Activated B cell treated with CpG ODN at 0.5 μM for 24 hours (primary cell): ENCODE results near the gene FHIT. TPM values are rescaled to one million over a fixed set of nuclear protein-coding genes. Genes with fewer than 3 reads are reported as not detected.

Source experiments
- ATAC-seq: fragments of 200-7000 bp; cut with Tn5 transposase; one replicate; pipeline ENCODE4 v1.10.0; 2021; ENCODE audit warnings: low read depth, mild to moderate bottlenecking, moderate library complexity
- CTCF ChIA-PET: fragments of 350-600 bp; sonication (Branson Sonifier 250); formaldehyde crosslinking; loops from one replicate; lab custom pipeline; 2021; ENCODE audit warnings: antibody characterized with exemption; lab: Charles Lee
- POLR2A ChIA-PET: fragments of 350-600 bp; sonication (Branson Sonifier 250); formaldehyde crosslinking; loops from one replicate; lab custom pipeline; 2021; ENCODE audit warnings: antibody characterized with exemption; lab: Charles Lee
- DNase-seq: peaks from one replicate; pipeline ENCODE4 v3.0.0; 2022
- H3K27ac Mint-ChIP-seq: one replicate; pipeline ENCODE4 v1.8.0; 2020; ENCODE audit warnings: mixed read lengths
- H3K27me3 Mint-ChIP-seq: one replicate; pipeline ENCODE4 v1.8.0; 2021; ENCODE audit warnings: mixed read lengths
- H3K36me3 Mint-ChIP-seq: one replicate; pipeline ENCODE4 v1.8.0; 2021; ENCODE audit warnings: low read depth, mixed read lengths
- H3K4me1 Mint-ChIP-seq: one replicate; pipeline ENCODE4 v1.8.0; 2021; ENCODE audit warnings: mixed read lengths
- H3K4me3 Mint-ChIP-seq: one replicate; pipeline ENCODE4 v1.8.0; 2020; ENCODE audit warnings: mild to moderate bottlenecking, mixed read lengths
- H3K9me3 Mint-ChIP-seq: one replicate; pipeline ENCODE4 v1.8.0; 2020; ENCODE audit warnings: mixed read lengths
- CTCF ChIP-seq: fragments of 200-600 bp; IDR thresholded peaks from one replicate; pipeline ENCODE4 v1.8.0; 2022; ENCODE audit warnings: antibody characterized with exemption, mild to moderate bottlenecking
- intact Hi-C: fragments of 100-400 bp; cut with micrococcal nuclease; formaldehyde crosslinking; loops from one replicate; pipeline ENCODE4 v1.15.1; 2024
- total RNA-seq: library from RNA; stranded (reverse); gene quantifications from 2 replicates; pipeline ENCODE4 v1.2.3, GENCODE V29; 2022

Gene FHIT
- total RNA-seq, 1 donor from 2014 or later: 5.5 TPM

GRCh38 chr3:61288446-61288845 is 37.2 kb upstream of the FHIT start:
- POLR2A ChIA-PET: no interaction called here
- CTCF ChIA-PET: no interaction called here
- ATAC-seq (no peak), DNase-seq (no peak)
- Mint-ChIP-seq H3K4me3 (no peak overlapping the region), H3K27me3 (peaks cover 7% of the 10 kb centered on the region), H3K4me1 (no peaks in the 10 kb centered on the region), H3K27ac (no peak overlapping the region), H3K36me3 (no peaks in the 10 kb centered on the region), H3K9me3 (no peaks in the 10 kb centered on the region)
- TF ChIP-seq CTCF: no peak
- intact Hi-C loops: no loop called here

DNA sequence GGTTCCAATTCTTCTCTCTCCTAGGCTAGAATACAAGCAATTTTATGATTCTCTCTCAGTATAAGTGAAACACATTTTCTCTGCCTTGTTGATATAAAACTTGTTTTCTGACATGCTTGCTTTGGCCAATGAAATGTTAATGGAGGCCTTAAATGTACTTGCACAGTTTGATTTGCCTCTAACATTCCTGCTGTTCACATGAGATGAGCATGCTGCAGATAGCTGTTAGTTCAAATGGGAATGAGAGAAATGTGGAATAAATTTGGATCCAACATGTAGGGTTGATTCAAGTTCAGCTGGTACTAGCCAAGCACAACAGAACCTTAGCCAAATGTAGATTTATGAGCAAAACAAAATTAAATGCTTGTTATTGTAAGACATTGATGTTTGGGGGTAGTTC is 32.6 kb upstream of the FHIT start:
- no peak for TF ChIP-seq CTCF
- H3K9me3 Mint-ChIP-seq: no peaks in the 10 kb centered on the region
- no peaks in the 10 kb centered on the region for H3K27me3 Mint-ChIP-seq
- DNase-seq: no peak
- H3K4me1 Mint-ChIP-seq: no peaks in the 10 kb centered on the region
- H3K4me3 Mint-ChIP-seq: no peak overlapping the region
- H3K36me3 Mint-ChIP-seq: no peaks in the 10 kb centered on the region
- ATAC-seq: no peak
- no peak overlapping the region for H3K27ac Mint-ChIP-seq
- POLR2A ChIA-PET: no interaction called here
- intact Hi-C loops: no loop called here
- CTCF ChIA-PET: no interaction called here

GRCh38 chr3:61278713-61279112 is 27.5 kb upstream of the FHIT start:
- Mint-ChIP-seq H3K27me3 (peaks cover 2% of the 10 kb centered on the region), H3K4me1 (no peaks in the 10 kb centered on the region), H3K36me3 (no peaks in the 10 kb centered on the region), H3K4me3 (no peak overlapping the region), H3K27ac (no peak overlapping the region), H3K9me3 (no peaks in the 10 kb centered on the region)
- POLR2A ChIA-PET: no interaction called here
- CTCF ChIA-PET: no interaction called here
- intact Hi-C loops: no loop called here
- no peak for ATAC-seq
- DNase-seq: no peak
- no peak for TF ChIP-seq CTCF

GRCh38 chr3:61277411-61277810 is 26.2 kb upstream of the FHIT start:
- no peaks in the 10 kb centered on the region for H3K9me3 Mint-ChIP-seq
- CTCF ChIA-PET: no interaction called here
- H3K27ac Mint-ChIP-seq: no peak overlapping the region

GRCh38 chr3:61269435-61269834 is 18.2 kb upstream of the FHIT start:
- Mint-ChIP-seq H3K27ac (no peak overlapping the region), H3K36me3 (no peaks in the 10 kb centered on the region), H3K4me1 (no peaks in the 10 kb centered on the region), H3K4me3 (no peak overlapping the region), H3K9me3 (no peaks in the 10 kb centered on the region), H3K27me3 (peaks cover 5% of the 10 kb centered on the region)
- DNase-seq (no peak), ATAC-seq (no peak)
- intact Hi-C loops: no loop called here
- ChIA-PET CTCF (no interaction called here), POLR2A (no interaction called here)
- no peak for TF ChIP-seq CTCF

More at GRCh38 chr3:61277411-61277810, 26.2 kb upstream of the FHIT start:
- intact Hi-C loops: no loop called here
- no peak overlapping the region for H3K4me3 Mint-ChIP-seq
- no peak for DNase-seq
- no peak for ATAC-seq
- no peaks in the 10 kb centered on the region for H3K4me1 Mint-ChIP-seq
- H3K36me3 Mint-ChIP-seq: no peaks in the 10 kb centered on the region
- TF ChIP-seq CTCF: no peak
- peaks cover 5% of the 10 kb centered on the region for H3K27me3 Mint-ChIP-seq
- POLR2A ChIA-PET: interaction anchor here (0.7 kb wide), 1 partner anchor 392 kb away, joined by 4 read pairs; no protein-coding TSS in a partner anchor
